GM23248 (cell line): Measurements from ENCODE around the gene DSE.

Experiments used
- EZH2 ChIP-seq: fragments of 200-600 bp; sonication (generic); IDR thresholded peaks from 2 replicates; pipeline ENCODE4 v1.6.1; 2018; ENCODE audit warnings: antibody characterized with exemption, mild to moderate bottlenecking; ENCODE audit not compliant: insufficient read depth, poor library complexity, severe bottlenecking
- EZH2phosphoT487 ChIP-seq: fragments of 200-600 bp; sonication (generic); IDR thresholded peaks from 2 replicates; pipeline ENCODE4 v1.6.1; 2018; ENCODE audit warnings: antibody characterized with exemption, moderate library complexity, mild to moderate bottlenecking, low read depth; ENCODE audit not compliant: insufficient read depth

- TF ChIP-seq EZH2 (no peak), EZH2phosphoT487 (no peak)
These were observed 6.4 kb upstream of the DSE start for GRCh38 chr6:116364321-116364720.
